ENCODE results near the gene TAS2R60. TPM values are rescaled to one million over a fixed set of nuclear protein-coding genes. Genes with fewer than 3 reads are reported as not detected.

The TAS2R60 gene, protein sequence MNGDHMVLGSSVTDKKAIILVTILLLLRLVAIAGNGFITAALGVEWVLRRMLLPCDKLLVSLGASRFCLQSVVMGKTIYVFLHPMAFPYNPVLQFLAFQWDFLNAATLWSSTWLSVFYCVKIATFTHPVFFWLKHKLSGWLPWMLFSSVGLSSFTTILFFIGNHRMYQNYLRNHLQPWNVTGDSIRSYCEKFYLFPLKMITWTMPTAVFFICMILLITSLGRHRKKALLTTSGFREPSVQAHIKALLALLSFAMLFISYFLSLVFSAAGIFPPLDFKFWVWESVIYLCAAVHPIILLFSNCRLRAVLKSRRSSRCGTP
- total RNA-seq = not detected in 2 replicates

DNA sequence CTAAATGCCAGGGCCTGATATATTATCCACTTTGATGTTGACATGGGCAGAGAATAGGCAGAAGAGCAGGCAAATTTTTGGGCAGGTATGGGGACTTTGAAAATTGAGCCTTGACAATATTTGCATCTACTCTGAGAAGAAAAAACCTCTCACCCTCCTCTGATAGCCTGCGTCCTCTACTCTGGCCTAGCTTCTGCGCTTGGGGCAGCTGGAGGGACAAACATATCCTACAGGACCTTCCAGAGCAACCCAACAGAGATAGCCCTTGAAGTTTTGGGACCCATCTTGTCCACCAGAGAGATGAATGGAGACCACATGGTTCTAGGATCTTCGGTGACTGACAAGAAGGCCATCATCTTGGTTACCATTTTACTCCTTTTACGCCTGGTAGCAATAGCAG lies at the start of gene TAS2R60:
TSS of gene TAS2R60 (plus strand) at position 301 of the 400 bp plus-strand sequence. CDS start at position 301, 0 bp downstream.
- TF ChIP-seq, protein P1, sequence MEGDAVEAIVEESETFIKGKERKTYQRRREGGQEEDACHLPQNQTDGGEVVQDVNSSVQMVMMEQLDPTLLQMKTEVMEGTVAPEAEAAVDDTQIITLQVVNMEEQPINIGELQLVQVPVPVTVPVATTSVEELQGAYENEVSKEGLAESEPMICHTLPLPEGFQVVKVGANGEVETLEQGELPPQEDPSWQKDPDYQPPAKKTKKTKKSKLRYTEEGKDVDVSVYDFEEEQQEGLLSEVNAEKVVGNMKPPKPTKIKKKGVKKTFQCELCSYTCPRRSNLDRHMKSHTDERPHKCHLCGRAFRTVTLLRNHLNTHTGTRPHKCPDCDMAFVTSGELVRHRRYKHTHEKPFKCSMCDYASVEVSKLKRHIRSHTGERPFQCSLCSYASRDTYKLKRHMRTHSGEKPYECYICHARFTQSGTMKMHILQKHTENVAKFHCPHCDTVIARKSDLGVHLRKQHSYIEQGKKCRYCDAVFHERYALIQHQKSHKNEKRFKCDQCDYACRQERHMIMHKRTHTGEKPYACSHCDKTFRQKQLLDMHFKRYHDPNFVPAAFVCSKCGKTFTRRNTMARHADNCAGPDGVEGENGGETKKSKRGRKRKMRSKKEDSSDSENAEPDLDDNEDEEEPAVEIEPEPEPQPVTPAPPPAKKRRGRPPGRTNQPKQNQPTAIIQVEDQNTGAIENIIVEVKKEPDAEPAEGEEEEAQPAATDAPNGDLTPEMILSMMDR (IDR thresholded peaks at IDR 0.05; ENCODE audit: insufficient read depth, low read length, severe bottlenecking) = no peak
- Histone ChIP-seq H3K4me3 (ENCODE audit: low read depth, low read length) (no peak within 1 kb of the TSS), H3K27me3 (ENCODE audit: control insufficient read depth, insufficient read depth, low read length) (no peaks in the 10 kb centered on the region), H3K36me3 (ENCODE audit: control insufficient read depth, insufficient read depth, low read length) (no peaks in the 10 kb centered on the region)
- no peak for DNase-seq (ENCODE audit: low read depth)
- no peak for FAIRE-seq

DNA sequence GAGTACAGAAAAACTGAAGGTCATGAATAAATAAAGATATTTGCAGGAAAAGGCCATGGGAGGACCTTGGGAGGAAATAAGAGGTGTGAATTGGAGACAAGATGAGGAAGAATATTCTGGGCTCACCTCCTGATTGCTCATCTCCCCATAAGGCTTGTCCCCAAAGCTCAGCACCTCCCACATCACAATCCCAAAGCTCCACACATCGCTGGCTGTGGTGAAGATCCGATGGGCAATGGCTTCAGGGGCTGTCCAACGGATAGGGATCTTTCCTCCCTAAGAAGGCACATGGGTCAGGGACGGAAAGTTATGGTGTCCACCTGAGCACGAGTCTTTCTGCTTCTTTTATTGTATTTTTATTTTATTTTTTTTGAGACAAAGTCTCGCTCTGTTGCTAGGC lies 49.2 kb upstream of the TAS2R60 start:
- FAIRE-seq = no peak
- Histone ChIP-seq H3K36me3 (ENCODE audit: control insufficient read depth, insufficient read depth, low read length) (peaks cover 50% of the 10 kb centered on the region), H3K4me3 (ENCODE audit: low read depth, low read length) (no peak overlapping the region), H3K27me3 (ENCODE audit: control insufficient read depth, insufficient read depth, low read length) (no peaks in the 10 kb centered on the region)
- TF ChIP-seq, protein P1 (IDR thresholded peaks at IDR 0.05; ENCODE audit: insufficient read depth, low read length, severe bottlenecking) = no peak
- DNase-seq (ENCODE audit: low read depth) = no peak

DNA sequence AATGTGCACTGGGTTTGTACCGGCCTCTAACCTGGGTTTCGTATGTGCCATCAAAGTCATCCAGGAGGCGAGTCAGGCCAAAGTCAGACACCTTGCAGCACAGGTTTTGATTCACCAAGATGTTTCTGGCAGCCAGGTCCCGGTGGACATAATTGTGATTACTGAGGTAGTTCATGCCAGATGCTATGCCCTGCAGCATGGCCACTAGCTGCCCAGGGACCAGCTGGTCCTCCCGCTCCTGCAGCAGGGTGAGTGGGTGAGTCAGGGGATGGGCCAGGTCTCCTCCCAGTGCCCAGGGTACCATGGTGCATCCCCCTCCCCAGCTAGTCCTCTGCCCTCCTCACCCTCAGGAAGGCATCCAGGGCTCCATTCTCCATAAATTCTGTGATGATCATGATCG lies 48.5 kb upstream of the TAS2R60 start:
- Histone ChIP-seq H3K36me3 (ENCODE audit: control insufficient read depth, insufficient read depth, low read length) (peaks cover 49% of the 10 kb centered on the region), H3K4me3 (ENCODE audit: low read depth, low read length) (no peak overlapping the region), H3K27me3 (ENCODE audit: control insufficient read depth, insufficient read depth, low read length) (no peaks in the 10 kb centered on the region)
- TF ChIP-seq, protein P1 (IDR thresholded peaks at IDR 0.05; ENCODE audit: insufficient read depth, low read length, severe bottlenecking) = no peak
- no peak for FAIRE-seq
- no peak for DNase-seq (ENCODE audit: low read depth)

DNA sequence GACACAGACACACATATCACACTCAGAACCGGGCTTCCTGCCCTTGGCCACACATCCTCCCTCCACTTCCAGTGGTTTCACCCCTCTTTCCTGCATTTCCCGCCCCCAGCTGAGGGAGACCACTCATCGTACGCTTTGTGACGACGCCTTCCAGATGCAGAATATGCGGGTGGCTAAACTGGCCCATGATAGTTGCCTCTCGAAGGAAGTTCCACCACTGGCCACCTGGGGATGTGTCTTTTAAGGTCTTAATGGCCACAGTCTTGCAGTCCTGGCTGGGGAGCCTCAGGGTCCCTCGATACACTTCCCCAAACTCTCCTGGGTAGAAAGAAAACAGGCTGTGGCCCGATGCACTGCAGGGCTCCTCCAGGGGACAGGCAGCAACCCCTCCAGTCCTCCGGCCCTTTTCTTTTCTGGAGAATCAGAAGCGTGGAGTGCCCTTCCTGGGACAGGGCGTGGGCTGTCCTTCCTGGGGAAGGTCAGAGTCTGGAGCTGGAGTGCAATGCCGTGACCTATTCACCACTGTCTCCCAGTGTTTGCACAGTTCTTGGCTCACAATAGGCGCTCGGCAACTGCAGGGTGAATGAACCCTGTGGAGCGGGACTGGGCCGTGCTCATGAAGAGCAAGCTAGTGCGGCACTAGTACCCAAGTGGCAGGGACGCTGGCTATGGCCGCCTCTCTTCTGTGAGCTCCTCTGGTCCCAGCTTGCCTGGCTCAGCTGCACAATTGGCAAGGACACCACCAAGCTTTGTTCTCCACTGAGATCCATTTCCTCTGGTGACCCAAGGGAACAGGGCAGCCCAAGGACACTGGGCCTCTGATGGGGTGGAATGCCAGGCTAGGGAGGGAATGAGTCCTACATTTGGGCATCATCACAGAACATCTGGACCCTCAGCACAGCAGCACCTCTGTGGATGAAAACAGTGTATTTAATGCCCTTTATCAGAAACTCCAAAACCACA lies 47.8 kb upstream of the TAS2R60 start:
- no peak for FAIRE-seq
- no peaks in the 10 kb centered on the region for H3K27me3 ChIP-seq (ENCODE audit: control insufficient read depth, insufficient read depth, low read length)
- peaks cover 47% of the 10 kb centered on the region for H3K36me3 ChIP-seq (ENCODE audit: control insufficient read depth, insufficient read depth, low read length)
- DNase-seq (ENCODE audit: low read depth) = no peak
- TF ChIP-seq, protein P1 (IDR thresholded peaks at IDR 0.05; ENCODE audit: insufficient read depth, low read length, severe bottlenecking) = peak; percentile 10
- no peak overlapping the region for H3K4me3 ChIP-seq (ENCODE audit: low read depth, low read length)

DNA sequence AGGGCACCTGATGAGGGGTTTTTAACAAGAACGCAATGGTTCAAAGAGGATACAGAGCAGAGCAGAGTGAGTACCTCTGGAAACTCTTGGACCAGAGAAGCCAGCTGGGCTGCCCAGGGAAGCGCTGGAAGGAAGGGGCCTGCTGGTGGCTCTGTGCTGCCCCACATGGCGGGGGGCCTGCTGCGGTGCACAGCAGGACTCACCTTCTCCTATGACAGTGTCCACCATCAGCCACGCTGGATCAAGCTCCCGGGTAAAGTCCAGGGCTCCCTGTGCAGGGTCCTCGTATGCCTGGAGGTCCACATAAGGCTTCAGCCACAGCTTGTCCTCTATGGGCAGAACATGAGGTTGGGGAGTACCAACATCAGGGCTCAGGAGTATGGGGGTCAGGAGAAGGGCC lies 47.1 kb upstream of the TAS2R60 start:
- Histone ChIP-seq H3K27me3 (ENCODE audit: control insufficient read depth, insufficient read depth, low read length) (no peaks in the 10 kb centered on the region), H3K36me3 (ENCODE audit: control insufficient read depth, insufficient read depth, low read length) (peaks cover 46% of the 10 kb centered on the region)
- TF ChIP-seq, protein P1 (IDR thresholded peaks at IDR 0.05; ENCODE audit: insufficient read depth, low read length, severe bottlenecking) = no peak

More for the DNA sequence above, 47.1 kb upstream of the TAS2R60 start:
- DNase-seq (ENCODE audit: low read depth) = no peak
- FAIRE-seq = no peak
- no peak overlapping the region for H3K4me3 ChIP-seq (ENCODE audit: low read depth, low read length)
